ENCODE results near the gene TRAPPC2.
A peak's percentile ranks its signal among the peaks of the same experiment; 100 is the strongest.

The TRAPPC2 gene

DNA sequence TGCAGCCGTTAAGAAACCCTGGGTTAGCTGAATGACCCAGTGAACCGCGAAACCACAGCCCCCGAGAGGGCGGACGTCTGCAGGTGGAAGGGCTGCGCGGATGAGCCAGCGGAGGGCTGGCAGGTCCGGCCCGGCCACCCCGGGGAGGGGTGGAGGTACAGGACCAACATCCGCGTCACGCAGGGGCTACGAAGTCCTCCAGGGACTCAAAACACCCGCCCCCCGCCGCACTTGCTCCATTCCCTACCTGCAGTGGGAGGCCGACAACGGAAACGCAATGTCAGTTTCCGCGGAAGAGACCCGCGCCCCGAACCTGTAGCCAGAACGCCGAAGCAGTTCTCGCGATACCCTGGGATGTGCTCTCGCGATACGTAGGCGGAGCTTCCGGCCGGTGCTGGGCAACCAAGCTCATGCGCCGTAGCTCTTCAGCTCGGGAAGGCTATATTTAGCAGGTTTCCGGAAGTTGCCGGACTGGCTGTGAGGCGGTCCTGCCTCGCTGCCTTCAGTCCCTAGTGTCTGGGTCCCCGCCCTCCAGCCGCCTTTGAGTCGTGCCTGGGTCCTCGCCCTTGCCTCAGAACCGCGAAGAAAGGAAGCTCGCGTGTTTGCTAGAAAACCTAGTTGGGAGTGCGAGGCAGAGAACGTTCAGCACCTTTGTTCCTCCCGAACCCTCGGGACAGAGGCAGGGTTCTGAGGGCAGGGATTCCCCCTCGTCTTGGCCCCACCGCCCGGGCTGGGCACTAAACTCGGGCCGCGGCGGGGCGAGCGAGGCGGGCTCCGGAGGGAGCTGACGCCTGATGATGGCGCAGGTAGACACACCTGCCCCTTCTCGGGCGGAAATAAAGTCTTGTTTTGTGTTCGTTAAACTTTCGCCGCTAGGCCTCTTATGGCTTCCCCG lies at the start of gene TRAPPC2, which contains the start of gene OFD1:
TRAPPC2 (minus strand) TSS at position 343 of the 895 bp plus-strand sequence. CDS start 14,657 bp downstream, outside the sequence.
OFD1 (plus strand) TSS at position 471 of the 895 bp plus-strand sequence; CDS start at position 795, 324 bp downstream.
- DNase-seq: peak; percentile 83 to 86

DNA sequence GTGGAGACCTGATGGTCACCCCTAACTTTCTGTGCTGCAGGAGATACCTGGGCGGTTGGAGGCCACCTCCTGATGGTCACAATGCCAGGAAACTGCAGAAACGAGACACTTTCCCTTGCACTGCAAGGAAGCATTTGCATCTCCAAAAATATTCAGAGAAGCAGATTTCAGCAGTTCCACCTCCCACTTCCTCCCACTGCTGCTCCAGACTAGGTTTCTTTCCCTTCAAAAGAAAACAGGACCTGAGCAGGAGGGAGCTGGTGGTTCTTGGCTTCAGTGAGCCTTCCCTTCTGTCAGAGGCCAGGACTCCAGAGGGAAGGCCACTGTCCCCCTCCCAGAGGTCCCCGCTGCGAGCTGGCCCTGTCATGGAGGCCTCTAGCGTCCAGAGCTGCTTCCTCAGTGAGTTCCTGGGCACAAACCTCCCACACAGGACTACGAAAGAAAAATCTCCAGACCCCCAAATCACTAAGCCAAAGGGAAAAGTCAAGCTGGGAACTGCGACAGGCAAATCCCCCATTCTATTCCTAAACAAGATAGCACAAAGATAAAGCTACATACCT lies 46.5 kb upstream of the TRAPPC2 start:
- no peak for DNase-seq

DNA sequence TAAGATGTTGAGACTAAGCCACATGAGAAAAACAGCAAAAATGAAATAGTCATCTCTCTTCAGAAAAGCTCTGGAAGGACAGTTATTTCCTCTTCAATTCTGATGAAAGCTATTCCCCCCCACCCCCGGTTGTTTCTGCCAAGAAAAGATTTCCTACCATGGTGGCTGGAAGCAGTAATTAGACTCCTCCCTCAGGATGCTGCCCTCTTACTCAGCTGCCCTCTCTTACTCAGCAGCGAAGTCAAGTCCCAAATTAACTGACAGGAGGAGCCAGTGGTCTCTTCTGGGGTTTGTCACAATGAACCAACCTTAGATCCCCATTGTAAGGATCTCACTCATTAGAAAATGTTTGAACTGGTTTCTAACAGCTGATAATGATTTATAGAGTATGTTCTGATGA lies 44.5 kb upstream of the TRAPPC2 start:
- DNase-seq: no peak

DNA sequence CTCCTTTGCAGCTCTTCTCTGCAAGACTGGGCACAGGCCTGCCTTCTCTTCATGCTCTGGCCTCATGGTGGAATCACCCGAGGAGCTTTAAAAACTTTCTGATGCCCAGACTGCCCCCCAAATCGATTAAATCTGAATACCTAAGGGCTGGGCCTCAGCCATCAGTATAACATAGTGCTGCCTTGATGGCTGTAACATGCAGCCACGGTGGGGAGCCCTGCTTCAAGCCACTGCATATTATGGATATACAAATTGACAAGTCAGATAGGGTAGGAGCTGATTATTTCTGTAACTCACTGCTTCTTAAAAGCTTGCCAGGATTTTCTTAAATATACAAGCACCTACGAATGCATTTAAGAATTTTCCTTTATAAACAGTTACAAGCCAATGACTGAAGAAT lies 42.0 kb upstream of the TRAPPC2 start:
- no peak for DNase-seq

DNA sequence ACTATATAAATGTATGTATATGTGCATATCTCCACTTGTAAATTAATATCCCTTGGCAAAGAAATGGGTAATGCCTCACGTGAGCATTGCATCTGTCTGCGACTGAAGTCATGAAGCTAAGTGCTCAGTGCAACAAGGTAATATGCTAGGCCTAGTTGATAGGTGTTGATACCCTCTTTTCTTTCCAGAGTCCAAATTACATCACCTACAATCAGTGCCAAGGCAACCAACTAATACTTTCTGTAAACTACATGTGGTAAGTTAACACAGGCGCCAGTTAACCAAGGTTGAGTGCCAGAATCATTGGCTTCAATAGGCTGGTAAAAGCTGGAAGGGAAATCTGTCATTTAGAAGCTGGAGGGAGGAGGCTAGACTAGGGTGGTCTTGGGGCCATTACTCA lies 41.4 kb upstream of the TRAPPC2 start:
- no peak for DNase-seq

DNA sequence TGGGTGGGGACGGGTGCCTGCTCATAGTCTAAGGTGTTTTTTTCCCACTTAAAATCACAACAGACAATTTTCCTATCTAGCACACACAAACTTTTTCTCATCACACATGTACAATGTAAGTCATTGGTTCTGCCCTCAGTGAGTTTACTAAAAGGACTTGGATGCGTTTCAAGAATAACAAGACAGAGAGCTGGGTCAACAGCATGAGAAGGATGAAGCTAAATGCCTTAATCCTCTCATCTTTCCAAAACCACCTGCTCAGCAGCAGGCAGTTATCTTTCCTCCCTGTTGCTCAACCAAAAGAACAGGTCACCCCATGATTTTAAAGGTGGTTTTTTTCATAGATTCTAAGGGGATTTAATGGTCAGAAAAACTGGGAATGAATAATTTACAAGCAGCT lies 40.3 kb upstream of the TRAPPC2 start:
- no peak for DNase-seq

DNA sequence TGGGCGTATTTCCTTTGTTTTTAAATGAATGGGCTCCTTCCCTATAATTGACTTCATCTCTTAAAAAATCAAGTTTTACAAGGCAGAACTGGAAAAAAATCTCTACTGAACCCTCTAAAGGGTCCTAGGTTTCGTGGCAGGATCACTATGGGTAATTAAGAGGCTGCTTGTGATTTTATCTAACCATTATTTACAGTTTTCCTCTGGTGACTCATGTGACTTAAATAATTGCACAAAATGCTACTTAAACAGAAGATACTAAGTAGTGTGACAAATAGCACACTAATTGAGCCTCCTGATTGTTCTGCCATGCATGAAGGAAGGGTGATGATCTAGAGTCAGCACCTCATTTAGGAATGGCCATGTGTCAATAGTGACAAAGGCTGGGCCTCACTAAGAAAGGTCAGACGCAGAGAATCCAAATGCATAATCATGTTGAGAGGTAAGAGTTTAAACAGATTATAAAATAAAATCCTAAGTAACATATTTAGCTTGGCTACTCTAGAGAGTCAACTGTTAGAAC lies 35.7 kb upstream of the TRAPPC2 start:
- no peak for DNase-seq

DNA sequence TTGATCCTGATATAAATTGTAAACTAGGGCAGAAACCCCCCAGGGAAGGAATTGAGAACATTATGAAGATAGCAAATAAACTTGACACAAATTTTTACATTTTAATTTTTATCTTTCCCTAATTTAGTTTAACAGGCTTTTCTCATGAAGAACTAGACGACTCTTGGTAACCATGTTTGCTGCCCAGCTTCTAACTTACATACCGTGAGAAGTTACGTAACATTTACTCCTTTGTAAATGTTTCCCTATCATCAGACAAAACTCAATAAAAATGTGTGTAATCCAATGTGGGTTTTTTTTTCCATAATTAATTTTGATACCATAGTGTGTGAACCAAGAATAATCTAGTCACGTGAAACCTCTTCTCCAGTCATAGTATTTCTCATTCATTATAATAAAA lies 34.5 kb upstream of the TRAPPC2 start:
- no peak for DNase-seq

DNA sequence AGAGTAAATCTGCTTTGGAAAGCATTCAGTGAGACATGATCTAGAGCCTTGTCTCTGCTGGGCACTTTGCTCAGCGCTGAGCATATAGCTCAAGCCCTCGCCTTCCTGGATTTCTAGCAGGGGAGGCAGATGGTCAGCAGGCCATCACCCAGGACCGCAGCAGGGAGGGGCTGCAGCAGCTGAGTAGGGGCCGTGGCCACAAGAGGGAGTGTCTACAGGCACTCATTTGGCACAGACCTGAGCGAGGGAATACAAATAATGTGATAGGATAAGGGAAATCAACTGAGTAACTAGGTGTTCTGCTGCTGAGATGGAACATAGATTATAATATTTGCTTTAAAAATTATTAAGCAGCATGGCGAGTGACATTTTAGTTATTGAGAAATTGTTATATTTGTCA lies 30.3 kb upstream of the TRAPPC2 start:
- no peak for DNase-seq

DNA sequence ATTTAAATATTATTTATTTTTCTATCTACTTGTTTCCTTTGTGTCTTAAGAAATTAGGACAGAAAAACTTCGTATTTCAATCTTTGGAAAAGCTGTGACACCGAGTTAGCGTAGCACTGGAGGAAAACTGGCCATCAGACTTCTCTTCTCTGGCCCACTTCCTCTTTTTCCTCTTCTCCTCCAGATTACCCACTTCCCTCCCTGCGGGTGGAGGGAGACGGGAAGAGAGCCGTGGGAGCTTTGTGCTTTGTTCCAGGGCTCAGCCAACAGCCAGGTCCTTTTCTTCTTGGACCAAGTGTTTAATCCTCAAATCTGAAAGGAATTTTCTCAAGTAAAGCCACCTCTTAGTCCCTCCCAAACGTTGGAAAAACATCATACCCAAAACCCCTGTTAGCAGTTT lies 29.9 kb upstream of the TRAPPC2 start:
- no peak for DNase-seq

DNA sequence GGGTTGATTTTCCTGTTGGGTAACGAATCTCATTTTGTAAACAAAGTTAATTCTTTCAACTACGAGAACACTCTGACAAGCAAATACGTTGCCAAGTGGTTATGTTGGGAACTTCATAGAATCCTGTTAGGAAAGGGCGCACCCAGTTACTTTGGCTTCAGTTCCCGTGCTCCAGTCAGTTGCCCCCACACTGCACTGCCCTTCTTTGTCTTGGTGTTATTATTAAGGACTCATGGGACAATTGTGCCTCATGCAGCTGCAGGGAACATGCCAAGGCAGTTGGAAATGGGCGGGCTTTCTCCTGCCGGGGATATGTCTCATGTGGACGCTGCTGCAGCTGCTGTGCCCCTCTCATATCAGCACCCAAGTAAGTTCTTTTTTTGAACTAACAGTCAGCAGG lies 29.1 kb upstream of the TRAPPC2 start:
- no peak for DNase-seq

DNA sequence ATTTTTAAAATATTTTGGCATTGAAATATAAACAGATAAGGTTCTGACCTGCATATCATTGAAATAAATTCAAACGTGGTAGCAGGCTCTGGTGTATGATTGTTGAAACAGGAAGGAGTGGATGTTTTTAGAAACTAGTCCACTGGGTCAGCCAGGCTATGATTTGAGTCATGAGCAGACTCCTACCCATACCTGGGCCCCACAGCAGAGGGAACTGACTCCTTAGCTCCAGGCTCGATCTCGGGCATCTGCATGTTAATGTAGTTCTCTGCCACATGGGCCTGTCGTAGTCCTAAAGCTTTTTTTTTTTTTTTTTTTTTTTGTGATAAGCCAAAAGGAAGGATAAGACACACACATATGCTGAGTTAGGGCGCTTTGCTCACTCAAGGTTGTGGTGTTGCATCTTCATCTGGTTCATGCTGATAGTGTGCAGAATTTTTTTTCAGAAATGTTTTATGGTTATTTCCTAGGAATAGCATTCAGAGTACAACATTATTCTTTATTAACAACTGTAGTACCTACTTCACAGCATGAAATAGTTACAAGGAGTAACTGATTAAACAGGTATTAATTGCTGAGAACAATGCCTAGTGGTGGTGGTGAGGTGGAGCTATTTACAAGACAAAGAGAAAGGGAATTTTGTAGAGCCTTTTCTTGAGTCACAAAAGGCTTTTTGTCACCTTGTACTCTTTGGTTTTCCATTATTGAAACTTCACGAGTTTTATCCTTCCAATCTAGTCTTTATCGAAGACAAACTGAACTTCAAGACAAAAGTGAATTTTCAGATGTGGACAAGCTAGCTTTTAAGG lies 27.4 kb upstream of the TRAPPC2 start:
- DNase-seq: no peak

DNA sequence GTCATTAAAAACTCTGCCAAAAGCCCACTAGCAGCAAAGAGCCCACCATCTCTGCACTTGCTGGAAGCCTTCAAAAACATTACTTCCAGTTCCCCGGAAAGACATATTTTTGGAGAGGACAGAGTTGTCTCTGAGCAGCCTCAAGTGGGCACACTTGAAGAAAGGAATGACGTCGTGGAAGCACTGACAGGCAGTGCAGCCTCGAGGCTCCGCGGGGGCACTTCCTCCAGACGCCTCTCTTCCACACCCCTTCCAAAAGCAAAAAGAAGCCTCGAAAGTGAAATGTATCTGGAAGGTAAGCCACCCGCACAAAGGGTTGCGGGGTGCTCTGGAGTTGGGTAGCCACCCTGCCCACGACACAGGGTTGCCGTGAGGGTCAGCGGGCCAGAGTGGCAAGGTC lies 26.0 kb upstream of the TRAPPC2 start:
- DNase-seq: no peak

DNA sequence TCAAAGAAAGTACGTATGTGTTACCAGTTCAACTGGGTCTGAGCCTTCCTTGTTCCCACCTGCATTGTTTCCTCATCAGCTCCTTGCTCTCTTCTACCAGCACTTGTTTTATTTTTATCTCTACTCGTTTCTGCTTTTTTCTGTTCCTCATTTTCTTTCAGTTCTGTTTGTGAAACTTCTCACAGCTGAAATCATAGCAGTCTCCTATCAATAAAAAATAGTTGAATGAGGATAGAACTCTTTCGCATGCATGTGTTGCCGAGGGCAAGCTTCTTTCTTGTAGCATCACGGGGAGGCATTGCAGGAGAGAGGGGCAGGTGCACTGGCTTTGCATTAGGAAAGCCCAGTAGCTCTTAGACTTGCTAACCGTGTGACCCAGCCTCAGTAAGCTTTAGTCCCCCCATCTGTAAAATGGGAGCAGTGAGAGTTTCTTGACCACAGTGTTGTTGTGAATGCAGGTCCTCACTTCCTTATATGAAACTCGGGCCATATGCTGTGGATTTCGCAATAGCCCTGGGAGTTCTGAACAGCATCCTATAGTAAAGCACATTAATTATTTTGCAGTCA lies 24.8 kb upstream of the TRAPPC2 start:
- DNase-seq: no peak

DNA sequence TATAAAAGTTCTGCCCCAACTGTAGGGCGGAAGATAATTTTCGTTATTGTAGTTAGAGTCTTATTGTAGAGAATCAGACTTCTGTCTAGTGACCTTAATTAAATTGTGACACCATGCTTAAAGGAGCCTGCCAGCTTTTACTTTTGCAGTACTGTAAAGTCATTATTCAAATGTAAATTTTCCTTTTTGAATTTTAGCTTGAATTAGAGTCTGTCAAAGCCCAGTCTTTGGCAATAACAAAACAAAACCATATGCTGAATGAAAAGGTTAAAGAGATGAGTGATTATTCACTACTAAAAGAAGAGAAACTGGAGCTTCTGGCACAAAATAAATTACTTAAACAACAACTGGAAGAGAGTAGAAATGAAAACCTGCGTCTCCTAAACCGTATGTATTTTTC lies 22.0 kb upstream of the TRAPPC2 start:
- DNase-seq: no peak

DNA sequence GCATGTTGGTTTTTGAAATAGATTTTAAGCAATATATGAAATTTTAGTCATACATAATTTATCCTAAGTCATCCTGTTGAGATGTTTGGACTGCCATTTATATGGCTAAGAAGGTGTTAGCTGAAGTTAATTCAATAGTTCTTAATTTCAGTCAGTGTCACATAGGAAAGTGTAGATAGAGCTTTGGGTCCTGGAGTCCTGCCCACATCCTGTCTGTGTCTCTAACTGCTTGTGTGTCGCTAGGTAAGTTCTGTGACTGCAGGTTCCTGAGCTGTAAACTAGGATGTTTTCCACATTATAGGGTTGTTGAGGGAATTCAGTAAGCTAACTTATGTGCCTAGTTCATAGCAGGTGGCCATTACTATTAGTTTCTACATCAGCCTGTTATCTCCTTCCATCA lies 20.8 kb upstream of the TRAPPC2 start:
- no peak for DNase-seq

DNA sequence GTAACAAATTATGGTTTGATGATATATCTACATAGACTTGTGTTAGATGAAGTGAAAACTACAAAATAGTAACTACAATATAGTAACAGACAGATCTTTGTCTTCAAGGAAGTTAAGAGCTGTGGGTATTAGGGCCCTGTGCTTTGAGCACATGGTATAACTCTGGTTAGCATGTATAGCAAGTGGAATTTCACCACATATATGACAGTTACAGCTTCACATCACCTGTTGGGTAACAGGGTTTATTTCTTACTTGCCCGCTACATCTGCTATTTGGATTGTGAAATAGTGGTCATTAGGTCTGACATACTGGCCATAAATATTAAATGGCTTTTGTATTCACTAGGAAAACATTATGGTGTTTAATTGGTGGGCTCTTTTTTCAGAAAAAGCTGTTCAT lies 20.3 kb upstream of the TRAPPC2 start:
- DNase-seq: no peak

DNA sequence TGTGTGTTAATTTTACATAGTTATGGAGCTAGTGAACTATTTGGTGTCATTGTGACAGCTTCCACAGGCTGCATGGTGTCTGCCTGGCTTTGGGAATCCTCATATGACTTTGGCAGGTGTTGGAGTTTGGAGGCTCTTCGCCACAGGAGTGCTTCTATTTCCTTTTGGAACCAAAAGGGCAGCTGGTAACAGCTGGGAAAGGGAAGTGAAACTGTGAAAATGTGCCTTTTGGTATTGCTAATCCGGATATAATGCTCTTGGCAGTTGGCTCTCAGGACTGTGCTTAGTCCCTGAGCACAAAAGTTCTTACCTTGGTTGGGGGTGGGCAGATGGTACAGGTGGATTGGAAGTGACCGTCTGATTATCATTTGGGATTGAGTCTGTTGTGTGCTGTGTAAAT lies 18.2 kb upstream of the TRAPPC2 start:
- DNase-seq: no peak

DNA sequence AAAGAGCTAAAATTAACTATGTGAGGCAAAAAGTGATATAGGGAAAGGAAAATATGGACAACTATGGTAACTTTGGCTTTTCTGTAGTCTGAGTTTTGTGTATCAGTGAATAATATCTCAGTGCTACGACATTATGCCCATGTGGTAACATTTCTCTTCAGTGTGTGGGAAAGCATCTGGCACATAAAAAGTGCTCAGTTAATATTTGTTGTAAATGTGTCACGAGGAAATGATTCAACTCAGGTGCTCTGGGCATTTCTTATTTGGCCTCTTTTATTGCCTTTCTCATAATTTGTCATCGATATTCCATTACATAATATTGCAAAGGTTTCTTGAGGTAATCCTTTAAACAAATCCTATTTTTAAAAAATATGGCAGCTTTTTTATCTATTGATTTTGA lies 17.7 kb upstream of the TRAPPC2 start:
- DNase-seq: no peak

DNA sequence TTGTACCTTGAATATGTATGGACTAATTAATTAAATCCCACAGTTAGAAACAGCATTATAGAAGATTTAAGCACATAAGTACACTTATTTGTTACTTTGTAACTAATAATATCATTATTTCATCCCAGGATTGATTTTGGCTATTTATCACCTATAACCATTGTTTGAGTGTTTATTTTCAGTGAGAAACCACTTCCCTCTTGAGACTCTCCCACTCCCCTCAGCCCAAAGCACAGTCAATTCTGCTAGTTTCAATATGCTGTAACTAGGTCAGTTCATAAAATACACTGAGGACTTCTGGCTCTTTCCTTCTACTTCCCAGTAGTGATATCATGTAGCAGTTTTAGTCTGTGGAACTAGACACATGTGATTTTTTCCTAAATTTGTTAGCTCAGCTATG lies 16.4 kb upstream of the TRAPPC2 start:
- no peak for DNase-seq

DNA sequence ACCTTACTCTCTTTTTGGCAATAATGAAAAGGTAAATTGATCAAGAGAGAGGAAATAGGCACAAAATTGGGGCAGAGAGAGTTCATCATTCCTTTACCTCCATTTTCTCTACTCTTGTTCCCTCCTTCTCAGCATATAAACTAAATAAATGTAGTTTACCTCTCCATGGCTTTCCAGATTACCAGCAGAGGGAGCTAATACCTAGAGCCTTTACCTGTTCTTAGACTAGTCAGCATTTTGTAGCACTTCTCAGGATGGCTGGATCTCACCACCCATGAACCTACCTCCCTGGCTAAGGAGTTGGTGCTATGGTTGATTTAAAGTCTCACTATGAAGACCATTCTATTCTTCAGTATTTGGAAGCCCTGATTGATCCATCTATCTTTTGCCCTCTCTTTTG lies 15.8 kb upstream of the TRAPPC2 start:
- DNase-seq: no peak

DNA sequence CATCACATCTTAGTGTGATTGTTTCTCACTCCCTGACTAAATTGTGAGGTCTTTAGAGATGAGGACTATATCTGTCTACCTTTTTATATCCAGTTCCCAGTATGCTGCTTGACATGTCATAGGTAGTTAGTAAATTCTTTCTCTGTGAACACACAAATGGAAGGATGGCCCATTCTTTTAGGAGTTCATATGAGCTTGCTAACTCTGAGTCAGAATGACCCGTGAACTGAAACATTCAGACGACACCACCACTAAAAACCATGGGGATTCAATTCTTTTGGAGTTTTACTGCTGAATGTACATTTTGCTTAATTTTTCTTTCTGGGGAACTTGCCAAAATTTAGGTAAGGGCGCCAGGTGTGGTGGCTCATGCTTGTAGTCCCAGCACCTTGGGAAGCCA lies 14.1 kb upstream of the TRAPPC2 start:
- no peak for DNase-seq

DNA sequence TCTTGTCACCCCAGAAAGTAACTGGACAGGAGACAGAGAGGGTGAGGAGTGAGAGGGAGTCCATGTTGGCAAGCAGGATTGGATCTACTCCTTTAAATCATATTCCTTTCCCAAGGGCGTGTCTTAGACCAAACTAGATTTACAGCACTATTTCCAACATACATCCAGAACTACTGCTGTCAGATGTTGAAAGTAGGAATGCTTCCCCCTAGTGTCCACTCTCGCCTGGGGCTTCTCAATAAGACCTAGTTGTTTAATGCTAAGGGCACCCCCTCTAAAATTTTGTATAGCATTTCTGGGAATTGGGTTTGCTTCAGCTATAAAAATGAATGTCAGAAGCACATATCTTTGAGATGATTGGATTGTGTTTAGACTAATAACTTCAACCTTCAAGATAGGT lies 13.4 kb upstream of the TRAPPC2 start:
- DNase-seq: peak; percentile 17 to 19

All from activated CD4-positive, alpha-beta T cell treated with anti-CD3 and anti-CD28 coated beads, Interleukin-2, amount 50 U/mL, for 4 hours (primary cell).